Astrocyte of the cerebellum (primary cell): Measurements from ENCODE around the gene SMYD3.
"Not testable (repeated sequence)": the region's sequence is repeated elsewhere in the genome, so short reads cannot be mapped to it uniquely, and the experiment has no call there.

Source experiments
- DNase-seq: peaks from one replicate; pipeline ENCODE4 v3.0.0-alpha.2; 2011; ENCODE audit warnings: low read depth
- H3K4me3 ChIP-seq: 2 replicates; pipeline ENCODE4 v1.5.1; 2011; ENCODE audit warnings: mild to moderate bottlenecking, low read depth, low read length, moderate library complexity
- CTCF ChIP-seq: IDR thresholded peaks from 2 replicates; pipeline ENCODE4 v1.5.1; 2012; ENCODE audit warnings: low read length, low read depth, moderate library complexity, mild to moderate bottlenecking; ENCODE audit errors: missing control alignments
- in situ Hi-C: cut with HindIII; loops from 2 replicates; pipeline ENCODE4 v1.10.0; 2017; ENCODE audit warnings: low sequenced_read_pairs

The SMYD3 gene

DNA sequence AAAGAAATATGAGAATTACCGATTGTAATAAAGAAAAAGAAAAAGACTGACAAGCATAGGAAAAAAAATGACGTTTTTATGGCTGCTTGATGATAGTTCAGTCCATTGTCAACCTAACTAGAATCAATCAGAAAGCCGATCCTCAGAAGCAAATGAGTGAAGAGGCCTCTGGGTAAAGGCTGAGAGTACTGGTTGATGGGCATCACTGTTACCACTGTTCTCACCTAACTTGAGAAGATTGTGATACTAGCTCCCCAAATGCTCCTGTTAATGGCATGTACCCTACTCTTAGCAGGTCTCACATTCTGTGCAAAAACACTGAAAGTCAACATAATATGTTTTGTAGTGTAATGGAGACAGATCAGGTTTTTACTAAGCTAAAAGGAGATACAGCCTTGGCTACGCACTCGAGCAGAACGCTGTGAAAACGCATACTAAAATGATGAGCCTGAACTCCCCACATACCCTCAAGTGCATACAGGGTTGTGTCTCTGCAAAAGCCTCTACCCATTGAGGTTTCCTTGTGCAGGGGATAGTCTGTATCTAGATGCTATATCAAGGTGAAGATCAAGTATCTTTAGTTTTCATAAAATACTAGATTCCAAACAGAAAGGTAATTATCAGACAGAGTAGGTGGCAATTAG, 554.6 kb downstream of the SMYD3 start:
- no peak for TF ChIP-seq CTCF
- no peak for DNase-seq
- in situ Hi-C loops = no loop called here

DNA sequence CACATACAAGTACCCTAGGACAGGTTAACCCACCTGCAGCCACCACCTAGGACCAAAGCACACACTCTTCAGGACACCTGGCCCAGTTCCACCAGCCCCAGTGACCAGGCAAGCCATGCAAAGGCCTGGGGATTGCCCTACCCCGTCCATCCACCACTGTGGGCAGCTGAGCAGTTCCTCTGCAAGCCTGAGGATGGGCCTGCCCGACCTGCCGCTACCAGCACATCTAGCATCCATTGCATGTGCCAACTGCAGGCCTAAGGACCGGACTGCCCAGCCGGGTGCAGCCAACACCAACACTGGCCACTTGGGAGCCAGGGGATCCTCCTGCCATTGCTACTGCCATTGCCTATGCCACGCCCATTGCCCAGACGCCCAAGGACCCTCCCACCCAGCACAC, 558.3 kb downstream of the SMYD3 start:
- TF ChIP-seq CTCF = no peak
- in situ Hi-C loops = no loop called here
- H3K4me3 ChIP-seq = no peak overlapping the region
- DNase-seq = no peak

More for the DNA sequence above, 554.6 kb downstream of the SMYD3 start:
- no peak overlapping the region for H3K4me3 ChIP-seq

GRCh38 chr1:245946905-245947304, 560.2 kb downstream of the SMYD3 start:
- no peak for TF ChIP-seq CTCF
- no peak overlapping the region for H3K4me3 ChIP-seq
- no peak for DNase-seq
- in situ Hi-C loops = no loop called here

GRCh38 chr1:245945136-245945535, 561.9 kb downstream of the SMYD3 start:
- DNase-seq, in situ Hi-C loops, H3K4me3 ChIP-seq: not testable (repeated sequence)

DNA sequence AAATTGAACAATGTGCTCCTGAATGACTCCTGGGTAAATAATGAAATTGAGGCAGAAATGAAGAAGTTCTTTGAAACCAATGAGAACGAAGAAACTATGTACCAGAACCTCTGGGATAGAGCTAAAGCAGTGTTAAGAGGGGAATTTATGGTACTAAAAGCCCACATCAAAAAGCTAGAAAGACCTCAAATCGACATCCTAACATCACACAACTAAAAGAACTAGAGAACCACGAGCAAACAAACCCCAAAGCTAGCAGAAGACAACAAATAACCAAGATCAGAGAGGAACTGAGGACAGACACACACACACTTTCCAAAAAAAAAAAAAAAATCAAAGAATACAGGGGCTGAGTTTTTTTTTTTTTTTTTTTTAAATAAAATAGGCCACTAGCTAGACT, 564.2 kb downstream of the SMYD3 start:
- TF ChIP-seq CTCF = no peak
- H3K4me3 ChIP-seq = no peak overlapping the region
- DNase-seq = no peak
- in situ Hi-C loops = no loop called here

GRCh38 chr1:245941771-245942170, 565.3 kb downstream of the SMYD3 start:
- H3K4me3 ChIP-seq, in situ Hi-C loops, DNase-seq: not testable (repeated sequence)

DNA sequence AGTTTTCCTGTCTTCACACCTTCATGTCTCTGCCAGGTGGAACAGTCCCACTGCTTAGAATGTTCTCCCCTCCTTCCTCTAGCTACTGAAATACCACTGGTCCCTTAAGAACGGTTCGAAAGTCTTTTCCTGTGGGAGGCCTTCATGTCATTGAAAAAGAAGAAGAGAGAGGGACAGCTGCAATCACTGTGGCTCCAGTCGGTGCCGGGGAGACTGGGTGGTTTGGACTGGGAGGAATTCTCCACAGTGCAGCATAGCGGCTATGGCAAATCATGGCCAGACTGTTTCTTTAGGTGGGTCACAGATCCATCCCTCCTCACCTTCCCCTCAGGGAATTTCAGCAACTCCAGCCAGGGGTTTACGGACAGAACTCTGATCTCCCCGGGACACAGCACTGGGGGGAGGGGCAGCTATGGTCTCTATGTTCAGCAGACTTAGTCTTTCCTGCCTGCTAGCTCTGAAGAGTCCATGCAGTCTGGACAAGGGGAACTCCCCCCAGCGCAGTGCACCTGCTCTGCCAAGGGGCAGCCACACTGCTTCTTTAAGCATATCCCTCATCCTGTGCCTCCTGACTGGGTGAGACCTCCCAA, 567.2 kb downstream of the SMYD3 start:
- no peak overlapping the region for H3K4me3 ChIP-seq
- no peak for TF ChIP-seq CTCF
- in situ Hi-C loops = no loop called here
- DNase-seq = no peak
